Thyroid gland (tissue), 4 donors: ENCODE data around the gene SOD3. TPM values are rescaled to one million over a fixed set of nuclear protein-coding genes. Genes with fewer than 3 reads are reported as not detected.

Experiments
- DNase-seq, 2 donors: peaks; one replicate each; pipeline ENCODE4 v3.0.0-alpha.2; 2019
- H3K27ac ChIP-seq, 3 donors: fragments of 200-600 bp; sonication (generic); 1 replicate in 2 of 3; 2 replicates in 1 of 3; pipeline ENCODE4 v1.5.1; 2016 to 2019; ENCODE audit warnings: mild to moderate bottlenecking in 1 of 3, moderate library complexity in 1 of 3
- H3K27me3 ChIP-seq: fragments of 200-600 bp; sonication (generic); one replicate; pipeline ENCODE4 v1.5.1; 2019
- H3K36me3 ChIP-seq, 2 donors: fragments of 200-600 bp; sonication (generic); one replicate each; pipeline ENCODE4 v1.5.1; 2016 to 2019
- H3K4me1 ChIP-seq, 2 donors: fragments of 200-600 bp; sonication (generic); one replicate each; pipeline ENCODE4 v1.5.1; 2017 to 2019
- H3K4me3 ChIP-seq, 3 donors: fragments of 200-600 bp; sonication (generic); replicated peaks in 1 of 3; 1 replicate in 2 of 3; 2 replicates in 1 of 3; pipeline ENCODE4 v1.5.1; 2016; ENCODE audit warnings: mild to moderate bottlenecking in 1 of 3
- H3K9me3 ChIP-seq: fragments of 200-600 bp; sonication (generic); one replicate; pipeline ENCODE4 v1.5.1; 2017
- CTCF ChIP-seq, 6 experiments: fragments of 200-600 bp in 3 of 6; fragments of 450-650 bp in 3 of 6; sonication (generic) in 3 of 6; IDR thresholded peaks; one replicate each; pipeline ENCODE4 v1.5.1; 2016 to 2019; ENCODE audit warnings: antibody characterized with exemption in 6 of 6, mild to moderate bottlenecking in 2 of 6, inconsistent platforms in 1 of 6, moderate library complexity in 1 of 6
- POLR2A ChIP-seq, 2 donors: fragments of 450-650 bp; IDR thresholded peaks; one replicate each; pipeline ENCODE4 v1.6.1; 2017; ENCODE audit warnings: antibody characterized with exemption in 2 of 2, mild to moderate bottlenecking in 2 of 2, moderate library complexity in 1 of 2
- WGBS, 2 donors: methylation state at CpG; one replicate each; pipeline ENCODE4 v1.1.5; 2017; 5-methylcytosine and 5-hydroxymethylcytosine counted together
- intact Hi-C: fragments of 100-400 bp; cut with DNase I; formaldehyde crosslinking; loops from one replicate; pipeline ENCODE4 v1.15.1; 2023
- total RNA-seq, 4 donors: library from RNA; depleted of rRNA; stranded (reverse); fragments of >200 nt; gene quantifications; one replicate each; pipeline ENCODE4 v1.2.3, GENCODE V29; 2016

Gene SOD3
- total RNA-seq, 4 donors from 2014 or later, result 140 to 215 (median 162) TPM

- Histone ChIP-seq H3K27ac (no peak overlapping the region), H3K4me3 (no peak overlapping the region), H3K27me3 (no peaks in the 10 kb centered on the region), H3K9me3 (no peaks in the 10 kb centered on the region), H3K36me3 (peaks cover 0 to 2% of the 10 kb centered on the region in 2 donors), H3K4me1 (peaks cover under 1 to 13% of the 10 kb centered on the region in 2 donors)
- 91 to 93% methylated on average over 18 of the region's 18 CpGs for WGBS, 2 donors
- no peak for DNase-seq
- intact Hi-C loops, result no loop called here
- no peak for TF ChIP-seq POLR2A (IDR thresholded peaks at IDR 0.05)
- no peak for TF ChIP-seq CTCF (IDR thresholded peaks at IDR 0.05)
Observed at GRCh38 chr4:24816797-24817196, 21.4 kb downstream of the SOD3 start.

GRCh38 chr4:24820541-24820940, 25.2 kb downstream of the SOD3 start:
- Histone ChIP-seq H3K4me1 (peaks cover 30 to 38% of the 10 kb centered on the region in 2 donors), H3K36me3 (peaks cover 0 to 2% of the 10 kb centered on the region in 2 donors), H3K27ac (peak overlapping the region in 2 of 3 donors; percentile 11 to 31), H3K4me3 (no peak overlapping the region), H3K9me3 (no peaks in the 10 kb centered on the region), H3K27me3 (no peaks in the 10 kb centered on the region)
- intact Hi-C loops, result no loop called here
- TF ChIP-seq POLR2A (IDR thresholded peaks at IDR 0.05) (no peak), CTCF (IDR thresholded peaks at IDR 0.05) (no peak)
- no peak for DNase-seq

- peaks cover 30 to 38% of the 10 kb centered on the region in 2 donors for H3K4me1 ChIP-seq
- TF ChIP-seq POLR2A (IDR thresholded peaks at IDR 0.05) (peak in 1 of 2 donors; percentile 9), CTCF (IDR thresholded peaks at IDR 0.05) (no peak)
- H3K9me3 ChIP-seq, result no peaks in the 10 kb centered on the region
- no peaks in the 10 kb centered on the region for H3K36me3 ChIP-seq
- WGBS, 2 donors, result 36 to 57% methylated on average over 7 of the region's 7 CpGs
- DNase-seq, result peak; percentile 89 to 91
- H3K4me3 ChIP-seq, result no peak overlapping the region
- intact Hi-C loops, result no loop called here
- H3K27me3 ChIP-seq, result no peaks in the 10 kb centered on the region
- H3K27ac ChIP-seq, result peak overlapping the region in 2 of 3 donors; percentile 65 to 75
Observed at GRCh38 chr4:24824720-24825119, 29.3 kb downstream of the SOD3 start.

GRCh38 chr4:24831637-24832036, 36.3 kb downstream of the SOD3 start:
- WGBS, 2 donors, result 95 to 96% methylated on average over 3 of the region's 3 CpGs
- Histone ChIP-seq H3K4me3 (no peak overlapping the region), H3K27ac (no peak overlapping the region), H3K4me1 (no peaks in the 10 kb centered on the region), H3K9me3 (no peaks in the 10 kb centered on the region), H3K27me3 (no peaks in the 10 kb centered on the region), H3K36me3 (peaks cover 0 to 9% of the 10 kb centered on the region in 2 donors)
- DNase-seq, result no peak
- TF ChIP-seq CTCF (IDR thresholded peaks at IDR 0.05) (no peak), POLR2A (IDR thresholded peaks at IDR 0.05) (no peak)
- intact Hi-C loops, result no loop called here

GRCh38 chr4:24835696-24836095, 40.3 kb downstream of the SOD3 start:
- WGBS, 2 donors, result 93 to 94% methylated on average over 4 of the region's 4 CpGs
- DNase-seq, result no peak
- no peak overlapping the region for H3K4me3 ChIP-seq
- no peak overlapping the region for H3K27ac ChIP-seq
- peaks cover 2 to 3% of the 10 kb centered on the region in 2 donors for H3K4me1 ChIP-seq
- no peaks in the 10 kb centered on the region for H3K27me3 ChIP-seq
- intact Hi-C loops, result no loop called here
- H3K9me3 ChIP-seq, result no peaks in the 10 kb centered on the region
- H3K36me3 ChIP-seq, result peaks cover 0 to 5% of the 10 kb centered on the region in 2 donors
- TF ChIP-seq POLR2A (IDR thresholded peaks at IDR 0.05), result no peak
- no peak for TF ChIP-seq CTCF (IDR thresholded peaks at IDR 0.05)
